Measurements from ENCODE around the gene KPNA4.

- TF ChIP-seq EZH2 (IDR thresholded peaks at IDR 0.05; ENCODE audit: insufficient read depth, poor library complexity, severe bottlenecking) (no peak), EZH2phosphoT487 (IDR thresholded peaks at IDR 0.05; ENCODE audit: insufficient read depth, low read depth) (no peak)
Measured at GRCh38 chr3:160553827-160554226, 11.5 kb downstream of the KPNA4 start.

Data from GM23248 (cell line).